AG04449 (cell line): ENCODE results near the gene TMEM86A.

Experiments used
- CTCF ChIA-PET: fragments of 350-600 bp; formaldehyde crosslinking; extraction: SDS; loops from one replicate; lab custom pipeline; 2021; ENCODE audit warnings: antibody characterized with exemption; lab: Yijun Ruan, JAX
- POLR2A ChIA-PET: fragments of 400-600, 350-600 bp; formaldehyde crosslinking; extraction: SDS; loops from one replicate; lab custom pipeline; 2020; ENCODE audit warnings: antibody characterized with exemption, inconsistent platforms; lab: Yijun Ruan, JAX
- DNase-seq: peaks from one replicate; pipeline ENCODE4 v3.0.0-alpha.2; 2010; ENCODE audit warnings: low read depth, low spot score
- H3K4me3 ChIP-seq: 2 replicates; pipeline ENCODE4 v1.5.1; 2011; ENCODE audit warnings: low read depth, mild to moderate bottlenecking, control low read depth, low read length
- TF ChIP-seq, protein P1 (sequence below): IDR thresholded peaks from one replicate; pipeline ENCODE4 v1.5.1; 2011; ENCODE audit warnings: mild to moderate bottlenecking, moderate library complexity, low read length, control low read depth, inconsistent platforms; ENCODE audit not compliant: insufficient read depth; ENCODE audit errors: missing control alignments

The TMEM86A gene

DNA sequence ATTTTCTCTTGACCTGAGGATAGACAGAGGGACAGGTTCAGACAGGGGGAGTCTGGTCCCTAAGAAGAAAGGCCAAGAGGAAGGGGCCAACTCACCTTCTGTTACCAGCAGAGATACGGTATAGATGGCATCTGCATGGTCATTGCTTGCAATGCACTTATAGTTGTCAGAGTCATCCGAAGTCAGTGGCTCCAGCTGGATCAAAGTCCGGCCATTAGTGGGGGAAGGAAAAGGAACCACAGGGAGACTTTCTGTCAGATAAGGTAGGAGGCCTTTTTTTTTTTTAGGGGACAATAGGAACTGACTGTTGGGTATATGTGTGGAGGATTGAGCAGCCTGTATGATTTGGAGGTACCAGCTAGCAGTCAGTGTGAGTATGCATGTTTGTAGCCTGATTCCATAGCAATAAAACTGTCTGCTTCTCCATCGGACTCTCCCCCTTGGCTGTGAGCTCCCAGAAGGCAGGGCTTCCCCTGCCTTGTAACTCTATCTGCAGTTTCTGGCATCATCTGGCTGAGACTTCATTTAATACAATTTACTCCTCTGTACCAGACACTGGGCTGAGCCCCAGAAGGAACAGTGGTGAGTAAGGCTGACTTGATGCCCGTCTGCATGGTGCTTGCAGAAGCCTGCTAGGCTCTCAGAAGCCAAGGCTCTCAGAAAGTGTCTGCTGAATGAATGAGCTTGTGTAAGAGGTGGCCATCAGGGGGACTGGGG, 21.7 kb downstream of the TMEM86A start:
- ChIA-PET POLR2A (interaction anchor here (0.7 kb wide), 1 partner anchor 170 kb away, joined by 3 read pairs; no protein-coding TSS in a partner anchor), CTCF (interaction anchor here (1.0 to 11.1 kb wide), 7 partner anchors 13 to 477 kb away, joined by 3 to 132 read pairs (median 5); partner anchors contain the start of gene TMEM86A)
- TF ChIP-seq, protein P1, sequence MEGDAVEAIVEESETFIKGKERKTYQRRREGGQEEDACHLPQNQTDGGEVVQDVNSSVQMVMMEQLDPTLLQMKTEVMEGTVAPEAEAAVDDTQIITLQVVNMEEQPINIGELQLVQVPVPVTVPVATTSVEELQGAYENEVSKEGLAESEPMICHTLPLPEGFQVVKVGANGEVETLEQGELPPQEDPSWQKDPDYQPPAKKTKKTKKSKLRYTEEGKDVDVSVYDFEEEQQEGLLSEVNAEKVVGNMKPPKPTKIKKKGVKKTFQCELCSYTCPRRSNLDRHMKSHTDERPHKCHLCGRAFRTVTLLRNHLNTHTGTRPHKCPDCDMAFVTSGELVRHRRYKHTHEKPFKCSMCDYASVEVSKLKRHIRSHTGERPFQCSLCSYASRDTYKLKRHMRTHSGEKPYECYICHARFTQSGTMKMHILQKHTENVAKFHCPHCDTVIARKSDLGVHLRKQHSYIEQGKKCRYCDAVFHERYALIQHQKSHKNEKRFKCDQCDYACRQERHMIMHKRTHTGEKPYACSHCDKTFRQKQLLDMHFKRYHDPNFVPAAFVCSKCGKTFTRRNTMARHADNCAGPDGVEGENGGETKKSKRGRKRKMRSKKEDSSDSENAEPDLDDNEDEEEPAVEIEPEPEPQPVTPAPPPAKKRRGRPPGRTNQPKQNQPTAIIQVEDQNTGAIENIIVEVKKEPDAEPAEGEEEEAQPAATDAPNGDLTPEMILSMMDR = no peak
- no peak for DNase-seq
- H3K4me3 ChIP-seq = no peak overlapping the region

DNA sequence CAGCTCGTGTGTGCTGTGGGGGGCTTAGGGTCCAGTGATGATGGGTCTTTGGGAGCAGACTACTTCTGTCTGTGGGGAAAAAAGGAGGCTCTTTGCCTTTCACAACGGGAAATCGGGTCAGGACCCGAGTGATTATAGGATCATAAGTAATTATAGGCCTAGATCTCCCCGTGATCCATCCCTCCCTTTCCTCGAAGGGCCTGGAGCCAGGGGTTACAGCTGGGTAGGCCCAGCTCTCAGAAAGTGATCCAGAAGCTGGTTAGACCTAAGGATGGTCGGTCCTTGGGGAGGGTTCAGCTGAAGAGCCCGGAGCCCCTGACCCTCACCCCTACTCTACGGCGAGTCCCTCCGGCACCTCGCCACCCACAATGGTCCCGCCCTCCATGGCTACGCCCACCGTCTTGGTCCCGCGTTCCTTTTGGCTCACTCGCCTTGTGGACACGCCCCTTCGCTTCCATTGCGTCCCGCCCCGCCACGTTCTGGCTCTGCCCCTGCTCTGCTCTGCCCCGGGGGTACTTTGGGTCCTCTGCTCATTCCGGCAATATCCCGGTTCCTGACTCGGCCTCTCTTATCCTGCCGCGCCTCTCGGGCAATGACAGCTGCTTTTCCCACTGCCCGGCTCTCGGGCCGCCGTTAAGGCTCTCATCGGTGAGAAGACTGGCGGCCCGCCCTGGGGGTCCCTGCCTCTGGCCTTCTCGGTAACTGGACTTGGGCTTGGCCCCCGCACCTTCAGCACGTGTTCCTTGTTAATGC, 22.4 kb downstream of the TMEM86A start:
- TF ChIP-seq, protein P1 = no peak
- DNase-seq = no peak
- ChIA-PET POLR2A (interaction anchor here (0.7 kb wide), 1 partner anchor 171 kb away, joined by 3 read pairs; no protein-coding TSS in a partner anchor), CTCF (interaction anchor here (1.0 to 11.1 kb wide), 13 partner anchors 11 to 477 kb away, joined by 3 to 132 read pairs (median 7); partner anchors contain the start of genes SPTY2D1 and TMEM86A)
- H3K4me3 ChIP-seq = peak overlapping the region; percentile 62

DNA sequence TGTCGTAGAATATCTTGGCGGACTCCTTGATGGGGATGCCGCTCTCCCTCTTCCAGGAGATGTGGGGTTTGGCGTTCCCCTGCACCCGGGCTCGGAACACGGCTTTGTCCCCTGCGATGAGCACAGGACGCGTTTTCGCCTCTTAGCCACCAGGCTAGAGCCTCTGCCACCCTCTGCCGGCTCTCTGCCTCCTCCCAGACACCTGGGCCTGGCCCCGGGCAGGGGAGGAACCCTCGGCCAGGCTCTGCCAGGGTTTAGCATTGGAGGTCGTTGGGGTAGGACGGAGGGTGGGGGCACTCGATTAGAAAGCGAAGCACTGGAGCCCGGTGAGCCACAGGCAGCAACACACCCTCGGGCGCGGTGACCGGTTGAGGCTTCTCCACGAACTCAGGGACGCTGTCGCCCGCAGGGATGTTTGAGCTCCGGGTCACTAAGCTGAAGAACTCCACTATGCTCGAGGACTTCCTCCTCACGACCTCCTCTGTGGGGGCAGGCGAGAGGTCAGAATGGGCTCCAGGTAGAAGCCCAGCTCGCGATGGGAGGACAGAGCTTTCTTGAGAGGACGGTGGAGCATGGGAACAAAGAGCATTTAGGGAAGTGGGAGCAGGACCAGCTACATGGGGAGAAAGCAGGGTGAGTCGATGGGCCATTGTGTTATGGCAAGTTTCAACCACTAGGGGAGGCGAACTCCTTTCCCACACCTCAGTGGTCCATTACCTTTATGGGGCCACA, 23.1 kb downstream of the TMEM86A start:
- ChIA-PET CTCF (interaction anchor here (0.6 to 11.1 kb wide), 27 partner anchors 8 to 606 kb away, joined by 3 to 132 read pairs (median 4); partner anchors contain the start of genes SPTY2D1 and TMEM86A), POLR2A (no interaction called here)
- DNase-seq = no peak
- peak overlapping the region; percentile 62 for H3K4me3 ChIP-seq
- TF ChIP-seq, protein P1 = peak; percentile 65

DNA sequence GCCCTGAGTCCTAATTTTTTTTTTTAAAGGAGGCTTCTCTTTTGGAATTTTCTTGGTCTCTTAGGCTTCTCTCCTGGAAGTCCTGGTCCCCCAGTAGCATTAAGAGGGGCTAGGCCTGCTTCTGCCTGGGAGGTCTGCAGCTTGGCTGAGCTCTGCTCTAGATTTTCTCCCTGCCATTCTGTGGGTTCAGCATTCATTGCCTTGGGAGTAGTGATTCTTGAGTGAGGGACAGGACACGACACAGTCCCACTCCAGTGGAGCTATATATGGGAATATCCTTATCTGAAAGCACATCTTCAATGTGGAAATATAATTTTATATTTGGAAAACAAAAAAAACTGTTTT, 23.7 kb downstream of the TMEM86A start:
- TF ChIP-seq, protein P1 = no peak
- POLR2A ChIA-PET = no interaction called here
- peak overlapping the region; percentile 62 for H3K4me3 ChIP-seq
- DNase-seq = no peak
- CTCF ChIA-PET = interaction anchor here (0.6 to 11.1 kb wide), 25 partner anchors 9 to 606 kb away, joined by 3 to 132 read pairs (median 4); partner anchors contain the start of genes SPTY2D1, TMEM86A and TSG101

DNA sequence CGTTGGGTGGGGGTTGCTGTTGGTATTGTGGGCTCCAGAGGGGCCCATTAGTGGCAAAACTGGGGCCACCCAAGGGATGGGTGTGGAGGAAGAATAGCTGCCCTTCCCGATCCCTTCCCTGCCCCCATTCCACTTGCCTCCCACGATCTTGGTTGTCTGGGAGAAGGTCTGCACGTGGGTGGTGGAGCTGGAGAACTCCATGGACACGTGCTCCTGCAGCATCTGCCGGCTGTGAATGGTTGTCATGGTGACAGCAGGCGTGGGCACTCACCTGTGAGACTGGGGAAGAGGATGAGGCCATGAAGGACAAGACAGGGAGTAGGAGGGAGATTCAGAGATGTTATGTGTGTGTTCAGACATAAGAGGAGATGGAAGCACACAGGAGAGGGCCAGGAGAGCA, 25.4 kb downstream of the TMEM86A start:
- DNase-seq = no peak
- TF ChIP-seq, protein P1 = no peak
- H3K4me3 ChIP-seq = no peak overlapping the region
- ChIA-PET POLR2A (no interaction called here), CTCF (interaction anchor here (0.8 to 11.1 kb wide), 9 partner anchors 11 to 480 kb away, joined by 3 to 132 read pairs (median 10); partner anchors contain the start of gene SPTY2D1)
